OCI-LY7 (cell line): ENCODE results near the gene TMED1. TPM values are rescaled to one million over a fixed set of nuclear protein-coding genes. Genes with fewer than 3 reads are reported as not detected.

Experiments used
- BruUV-seq: library from RNA; stranded (reverse); fragments of 400-500 nt; replicated peaks from 2 replicates; lab custom pipeline; 2021; lab: Mats Ljungman, UMichigan
- CTCF ChIA-PET: fragments of 300-600 bp; sonication (Branson Sonifier 250); formaldehyde crosslinking; loops from one replicate; lab custom pipeline; 2022; ENCODE audit warnings: antibody characterized with exemption; ENCODE audit not compliant: unreplicated experiment; lab: Charles Lee
- POLR2A ChIA-PET: fragments of 300-600 bp; sonication (Branson Sonifier 250); formaldehyde crosslinking; loops from one replicate; lab custom pipeline; 2022; ENCODE audit warnings: antibody characterized with exemption; lab: Charles Lee
- DNase-seq: peaks from one replicate; pipeline ENCODE4 v3.0.0-alpha.2; 2015; ENCODE audit warnings: low spot score
- H2AFZ ChIP-seq: fragments of 200-600 bp; sonication (generic), shearing (Covaris generic); 2 replicates; pipeline ENCODE4 v1.6.1; 2014; ENCODE audit warnings: mild to moderate bottlenecking, antibody characterized with exemption, low read length, moderate library complexity
- H3K27ac ChIP-seq: fragments of 200-600 bp; sonication (generic); 2 replicates; pipeline ENCODE4 v1.5.1; 2014; ENCODE audit warnings: mixed run types, low read depth, mild to moderate bottlenecking, moderate library complexity, low read length, inconsistent platforms; ENCODE audit not compliant: poor library complexity, severe bottlenecking
- H3K36me3 ChIP-seq: fragments of 200-600 bp; sonication (generic); 2 replicates; pipeline ENCODE4 v1.6.1; 2014; ENCODE audit warnings: mild to moderate bottlenecking, antibody characterized with exemption, low read length, moderate library complexity, mixed read lengths; ENCODE audit not compliant: insufficient read depth
- H3K4me1 ChIP-seq: fragments of 200-600 bp; sonication (generic); 2 replicates; pipeline ENCODE4 v1.5.1; 2014; ENCODE audit warnings: mild to moderate bottlenecking, low read length; ENCODE audit not compliant: insufficient read depth, poor library complexity, severe bottlenecking
- H3K4me2 ChIP-seq: fragments of 200-600 bp; sonication (generic); 2 replicates; pipeline ENCODE4 v1.6.1; 2014; ENCODE audit warnings: mild to moderate bottlenecking, low read length
- H3K4me3 ChIP-seq: fragments of 200-600 bp; sonication (generic); 2 replicates; pipeline ENCODE4 v1.5.1; 2014; ENCODE audit warnings: mild to moderate bottlenecking, low read depth, low read length; ENCODE audit not compliant: poor library complexity, severe bottlenecking
- H3K79me2 ChIP-seq: fragments of 200-600 bp; sonication (generic); 2 replicates; pipeline ENCODE4 v1.6.1; 2016; ENCODE audit warnings: low read depth, mild to moderate bottlenecking, low read length, moderate library complexity, mixed read lengths; ENCODE audit not compliant: insufficient read depth
- H3K9me2 ChIP-seq: fragments of 200-600 bp; sonication (generic); 2 replicates; pipeline ENCODE4 v1.6.1; 2016; ENCODE audit warnings: mild to moderate bottlenecking, low read length, mixed read lengths; ENCODE audit not compliant: insufficient read depth
- H3K9me3 ChIP-seq: fragments of 200-600 bp; sonication (generic); 2 replicates; pipeline ENCODE4 v1.6.1; 2014; ENCODE audit warnings: mild to moderate bottlenecking, mixed run types, low read length, mixed read lengths
- H4K20me1 ChIP-seq: fragments of 200-600 bp; sonication (generic); 2 replicates; pipeline ENCODE4 v1.6.1; 2014; ENCODE audit warnings: mild to moderate bottlenecking, antibody characterized with exemption, low read length, moderate library complexity, mixed read lengths; ENCODE audit not compliant: insufficient read depth
- CTCF ChIP-seq: fragments of 200-600 bp; sonication (generic); conservative IDR thresholded peaks from 2 replicates; pipeline ENCODE4 v1.5.1; 2014; ENCODE audit warnings: mild to moderate bottlenecking, antibody characterized with exemption, low read length, moderate library complexity, mixed read lengths
- EZH2phosphoT487 ChIP-seq: fragments of 200-600 bp; sonication (generic); IDR thresholded peaks from 2 replicates; pipeline ENCODE4 v1.6.1; 2018; ENCODE audit warnings: low read depth, borderline replicate concordance, mild to moderate bottlenecking, mixed run types, antibody characterized with exemption, low read length, moderate library complexity, mixed read lengths
- intact Hi-C: fragments of 100-400 bp; cut with micrococcal nuclease; formaldehyde crosslinking; loops from one replicate; pipeline ENCODE4 v1.10.0; 2022; ENCODE audit not compliant: unreplicated experiment
- total RNA-seq, 2 experiments: library from RNA; depleted of rRNA in 1 of 2; stranded (reverse); fragments of >200 nt in 1 of 2; shearing (Covaris generic) in 1 of 2; gene quantifications; 2 replicates each; pipeline ENCODE4 v1.2.3, GENCODE V29; 2014 to 2022

Gene TMED1
- total RNA-seq, 2 experiments from 2014 or later, result 13.2 to 22.5 TPM

- TF ChIP-seq CTCF (no peak), EZH2phosphoT487 (no peak)
- H4K20me1 ChIP-seq, result no peaks in the 10 kb centered on the region
- H3K4me3 ChIP-seq, result no peak overlapping the region
- H3K9me2 ChIP-seq, result no peaks in the 10 kb centered on the region
- peaks cover 48% of the 10 kb centered on the region for H3K36me3 ChIP-seq
- no peaks in the 10 kb centered on the region; the same call in 1 of the 2 replicates for H3K79me2 ChIP-seq
- no peak for DNase-seq
- BruUV-seq, result no TSS peak
- peaks cover 15% of the 10 kb centered on the region for H3K4me1 ChIP-seq
- POLR2A ChIA-PET, result no interaction called here
- no peak overlapping the region for H2AFZ ChIP-seq
- intact Hi-C loops, result no loop called here
- H3K9me3 ChIP-seq, result no peaks in the 10 kb centered on the region
- H3K4me2 ChIP-seq, result no peak overlapping the region
- CTCF ChIA-PET, result no interaction called here
- no peak overlapping the region for H3K27ac ChIP-seq
Observed at GRCh38 chr19:10832939-10833296, 3.1 kb downstream of the TMED1 start.

- ChIA-PET POLR2A (no interaction called here), CTCF (no interaction called here)
- intact Hi-C loops, result no loop called here
Observed at GRCh38 chr19:10831987-10832938, 3.7 kb downstream of the TMED1 start.

More at GRCh38 chr19:10831987-10832938, 3.7 kb downstream of the TMED1 start:
- Histone ChIP-seq H3K27ac (no peak overlapping the region), H3K9me3 (no peaks in the 10 kb centered on the region), H3K4me3 (no peak overlapping the region), H2AFZ (no peak overlapping the region), H3K4me2 (no peak overlapping the region), H3K79me2 (no peaks in the 10 kb centered on the region; the same call in 1 of the 2 replicates), H3K36me3 (peaks cover 48% of the 10 kb centered on the region), H3K9me2 (no peaks in the 10 kb centered on the region), H4K20me1 (no peaks in the 10 kb centered on the region), H3K4me1 (peaks cover 15% of the 10 kb centered on the region)
- no TSS peak for BruUV-seq
- no peak for TF ChIP-seq CTCF
- no peak for DNase-seq
